Ovary (tissue), 9 donors: ENCODE data around the gene ACP5. TPM values are rescaled to one million over a fixed set of nuclear protein-coding genes. Genes with fewer than 3 reads are reported as not detected.

Source experiments
- DNase-seq, 5 donors: peaks; one replicate each; pipeline ENCODE4 v3.0.0-alpha.2; 2019 to 2020
- H3K27ac ChIP-seq, 2 donors: fragments of 200-600 bp; one replicate each; pipeline versions ENCODE4 v1.5.1 to v1.8.0; 2019 to 2022
- H3K27me3 ChIP-seq: fragments of 200-600 bp; one replicate; pipeline ENCODE4 v1.8.0; 2022
- H3K36me3 ChIP-seq: fragments of 200-600 bp; sonication (generic); one replicate; pipeline ENCODE4 v1.5.1; 2019
- H3K4me1 ChIP-seq: one replicate; pipeline ENCODE4 v1.8.1; 2013; ENCODE audit warnings: mild to moderate bottlenecking, moderate library complexity; ENCODE audit not compliant: insufficient read depth
- H3K4me3 ChIP-seq: fragments of 200-600 bp; sonication (generic); one replicate; pipeline ENCODE4 v1.5.1; 2017
- H3K9me3 ChIP-seq, 2 donors: fragments of 200-600 bp in 1 of 2; sonication (generic) in 1 of 2; one replicate each; pipeline versions ENCODE4 v1.5.1 to v1.8.1; 2013 to 2019; ENCODE audit warnings: mild to moderate bottlenecking in 1 of 2, moderate library complexity in 1 of 2
- CTCF ChIP-seq, 3 donors: fragments of 450-650 bp in 2 of 3; fragments of 200-600 bp in 1 of 3; IDR thresholded peaks; one replicate each; pipeline versions ENCODE4 v1.5.1 to v1.8.0; 2016 to 2022; ENCODE audit warnings: antibody characterized with exemption in 3 of 3, mild to moderate bottlenecking in 1 of 3
- EP300 ChIP-seq: sonication (generic); formaldehyde crosslinking; IDR thresholded peaks from one replicate; pipeline ENCODE4 v1.6.1; 2017; ENCODE audit warnings: antibody characterized with exemption
- POLR2A ChIP-seq: fragments of 450-650 bp; IDR thresholded peaks from one replicate; pipeline ENCODE4 v1.6.1; 2017; ENCODE audit warnings: antibody characterized with exemption, mild to moderate bottlenecking, moderate library complexity
- WGBS, 3 donors: extraction: QIAGEN DNeasy Blood & Tissue Kit in 1 of 3; methylation state at CpG; one replicate each; pipeline versions ENCODE4 v1.1.5 to v1.1.7; 2013 to 2017; 5-methylcytosine and 5-hydroxymethylcytosine counted together
- intact Hi-C, 4 donors: fragments of 100-400 bp; cut with DNase I; formaldehyde crosslinking; loops; one replicate each; pipeline versions ENCODE4 v1.11.0 to v1.15.1; 2022 to 2023
- polyA plus RNA-seq, 2 donors: library from polyadenylated mRNA; stranded (reverse); fragments of 200-250 nt in 1 of 2; fragments of 350-450 nt in 1 of 2; fragmentation: Illumina TruSeq in 1 of 2; extraction: RNeasy Lipid Tissue Mini Kit (QIAGEN cat#74804) in 1 of 2; gene quantifications; one replicate each; pipeline ENCODE4 v1.2.3, GENCODE V29; 2013 to 2014
- total RNA-seq, 7 donors: library from RNA; depleted of rRNA in 2 of 7; stranded (reverse); fragments of >200 nt in 2 of 7; fragmentation: NEBNext Ultra II Directional in 3 of 7; extraction: Animal tissue kit (Norgen Biotek cat#: 25700) in 3 of 7; gene quantifications; one replicate each; pipeline versions ENCODE4 v1.1.0 to v1.2.4, GENCODE V29; 2016 to 2023
- donor health status: DM: no; HTN: no; CAD: no; lungs with moderate emphysema.
- donor health status: DM: no; HTN: no; CAD: no.
- donor health status: Bipolar disorder and iron deficiency.
- donor health status: DM: yes; HTN: yes; CAD: no.
- donor health status: DM: no; HTN: no; CAD: no.
- donor health status: DM: yes; HTN: yes; CAD: no.

The ACP5 gene
- total and polyA plus RNA-seq, 9 donors = 7.9 to 66.9 (median 17.9) TPM

- intact Hi-C loops = no loop called here
- peak; percentile 43 for TF ChIP-seq POLR2A
- TF ChIP-seq EP300 = no peak
- Histone ChIP-seq H3K27me3 (no peaks in the 10 kb centered on the region), H3K27ac (peak overlapping the region; percentile 40 to 76), H3K36me3 (no peaks in the 10 kb centered on the region), H3K4me3 (peak overlapping the region; percentile 57), H3K9me3 (no peaks in the 10 kb centered on the region), H3K4me1 (peaks cover 4% of the 10 kb centered on the region)
- WGBS, 3 donors = 3 to 12% (median 3%) methylated on average over 15 to 36 of the region's 36 CpGs
- DNase-seq = peak; percentile 69 to 81 (median 75)
Measured at GRCh38 chr19:11539495-11540365, 37.7 kb downstream of the ACP5 start.

GRCh38 chr19:11538232-11539036, 39.0 kb downstream of the ACP5 start, which contains the start of gene CNN1:
Gene CNN1, plus strand, starts transcription at chr19:11538851. Its CDS starts 77 bp downstream, at chr19:11538928.
- Histone ChIP-seq H3K4me1 (peaks cover 4% of the 10 kb centered on the region), H3K27ac (peak within 1 kb of the TSS; percentile 40 to 76), H3K27me3 (no peaks in the 10 kb centered on the region), H3K4me3 (peak within 1 kb of the TSS; percentile 57), H3K9me3 (no peaks in the 10 kb centered on the region), H3K36me3 (no peaks in the 10 kb centered on the region)
- WGBS, 3 donors = 15 to 19% (median 16%) methylated on average over 21 of the region's 21 CpGs
- peak; percentile 85 to 93 (median 86) for DNase-seq
- TF ChIP-seq EP300 = peak; percentile 74
- peak; percentile 88 for TF ChIP-seq POLR2A
- TF ChIP-seq CTCF (IDR thresholded peaks at IDR 0.05) = no peak
- intact Hi-C loops = no loop called here

- H3K4me3 ChIP-seq = peak overlapping the region; percentile 35
- peak overlapping the region; percentile 78 to 88 for H3K27ac ChIP-seq
- no peaks in the 10 kb centered on the region for H3K27me3 ChIP-seq
- DNase-seq = peak; percentile 91 to 97 (median 96)
- WGBS, 3 donors = 7 to 9% (median 7%) methylated on average over 40 to 54 of the region's 54 CpGs
- peaks cover 4% of the 10 kb centered on the region for H3K4me1 ChIP-seq
- intact Hi-C loops = no loop called here
- H3K36me3 ChIP-seq = no peaks in the 10 kb centered on the region
- H3K9me3 ChIP-seq = no peaks in the 10 kb centered on the region
- TF ChIP-seq EP300 = peak; percentile 79
- TF ChIP-seq POLR2A = peak; percentile 60
- TF ChIP-seq CTCF (IDR thresholded peaks at IDR 0.05) = peak; percentile 96 to 99 (median 96)
Measured at GRCh38 chr19:11535792-11536595, 41.5 kb downstream of the ACP5 start.

GRCh38 chr19:11534948-11535347, 42.5 kb downstream of the ACP5 start:
- Histone ChIP-seq H3K4me3 (no peak overlapping the region), H3K27ac (peak overlapping the region; percentile 78 to 88), H3K27me3 (no peaks in the 10 kb centered on the region), H3K36me3 (no peaks in the 10 kb centered on the region), H3K4me1 (peaks cover 4% of the 10 kb centered on the region), H3K9me3 (no peaks in the 10 kb centered on the region)
- DNase-seq = no peak
- intact Hi-C loops = no loop called here
- TF ChIP-seq CTCF (IDR thresholded peaks at IDR 0.05) (no peak), POLR2A (no peak), EP300 (no peak)
- WGBS, 3 donors = 18 to 21% (median 20%) methylated on average over 5 of the region's 5 CpGs
